ENCODE results near the gene FRMD4A. TPM values are rescaled to one million over a fixed set of nuclear protein-coding genes. Genes with fewer than 3 reads are reported as not detected.

The FRMD4A gene
- total and polyA plus RNA-seq, 2 of the 4 experiments (the other 2 are of a cell fraction), result 30.3 to 68.8 TPM

DNA sequence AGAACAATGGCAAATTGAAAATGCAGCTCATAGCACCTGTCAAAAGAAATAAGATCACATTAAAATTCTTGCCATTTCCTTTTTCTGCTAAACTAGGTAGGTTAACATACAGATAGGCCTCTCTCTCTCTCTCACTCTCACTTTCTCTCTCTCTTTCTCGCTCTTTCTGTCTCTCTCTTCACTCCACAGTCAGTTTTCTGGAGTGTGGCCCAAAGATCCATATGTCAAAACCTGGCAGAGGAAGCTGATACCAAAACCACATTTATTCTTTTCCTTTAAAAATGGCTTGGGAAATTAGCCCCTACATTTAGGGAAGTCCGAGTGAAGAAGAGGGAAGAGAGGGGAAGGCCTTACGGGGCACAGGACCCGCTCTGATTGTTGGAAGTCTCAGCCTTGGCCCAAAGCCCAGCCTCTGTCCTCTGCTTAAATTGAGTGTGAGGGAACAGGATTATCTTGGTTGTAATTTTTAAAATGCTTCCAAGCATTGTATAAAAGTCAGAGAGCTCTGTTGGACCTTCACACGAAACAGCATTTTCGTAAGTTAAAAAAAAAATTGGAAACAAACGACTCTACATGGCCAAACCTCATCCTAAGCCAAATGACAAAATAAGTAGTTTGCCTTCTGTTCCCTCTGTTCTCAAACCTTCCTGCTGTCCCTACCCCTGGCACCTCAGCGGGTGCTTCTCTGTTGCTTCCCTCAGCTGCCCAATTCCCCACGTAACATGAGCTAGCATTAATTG, 83.2 kb downstream of the FRMD4A start:
- no peak overlapping the region for H4K5ac ChIP-seq (ENCODE audit: low read depth, low read length)
- dilution Hi-C loops (cut with HindIII; ENCODE audit: low sequenced_read_pairs, unreplicated experiment) (no loop called here), in situ Hi-C loops (cut with MboI; ENCODE audit: low sequenced_read_pairs) (no loop called here)

More for the DNA sequence above, 83.2 kb downstream of the FRMD4A start:
- H3K4me3 ChIP-seq (ENCODE audit: insufficient read depth, low read depth, low read length), result no peak overlapping the region
- H3K56ac ChIP-seq (ENCODE audit: extremely low read depth, insufficient read depth, low read length), result no peak overlapping the region
- no peak overlapping the region for H2AFZ ChIP-seq (replicated peaks; ENCODE audit: low read length, poor library complexity)
- no peak for DNase-seq
- intact Hi-C loops (cut with micrococcal nuclease), result no loop called here
- no peak overlapping the region for H4K8ac ChIP-seq (ENCODE audit: low read depth in 2 of 2, low read length in 2 of 2)
- WGBS, 2 experiments (ENCODE audit: extremely low coverage in 2 of 2, insufficient read length in 1 of 2), result 60% methylated on average over 2 of the region's 9 CpGs; no CpG with 5 or more reads in 1 of the 2 experiments
- H3K14ac ChIP-seq (replicated peaks; ENCODE audit: low read depth, low read length), result no peak overlapping the region
- no peak overlapping the region for H3K9ac ChIP-seq (ENCODE audit: low read depth, low read length)
- H4K91ac ChIP-seq (ENCODE audit: insufficient read depth, low read depth, low read length), result no peak overlapping the region
- peaks cover 2% of the 10 kb centered on the region; the same call in 1 of the 2 replicates for H3K4me1 ChIP-seq (ENCODE audit: control insufficient read depth, insufficient read depth, low read length)
- H2BK20ac ChIP-seq (ENCODE audit: low read depth, low read length), result no peak overlapping the region
- POLR2A ChIA-PET (ENCODE audit: unreplicated experiment), result no interaction called here
- BruUV-seq (replicated peaks), result no TSS peak
- H2AK9ac ChIP-seq (replicated peaks; ENCODE audit: low read depth, low read length, poor library complexity), result no peak overlapping the region
- H2BK15ac ChIP-seq (ENCODE audit: low read depth, low read length), result no peak overlapping the region
- no peak for ATAC-seq (ENCODE audit: low read depth)
- H3K79me1 ChIP-seq (ENCODE audit: low read depth in 1 of 2, low read length in 2 of 2), result no peaks in the 10 kb centered on the region
- H4K20me1 ChIP-seq (ENCODE audit: insufficient read depth, low read length), result no peaks in the 10 kb centered on the region; the same call in 1 of the 2 replicates
- H3K4ac ChIP-seq (ENCODE audit: low read depth, low read length), result no peak overlapping the region
- TF ChIP-seq MAFK (IDR thresholded peaks at IDR 0.05; ENCODE audit: low read depth, low read length) (no peak), POLR2A (IDR thresholded peaks at IDR 0.05; ENCODE audit: low read depth, low read length) (no peak), SMC3 (IDR thresholded peaks at IDR 0.05; ENCODE audit: low read depth, low read length) (no peak), CEBPB (IDR thresholded peaks at IDR 0.05; ENCODE audit: low read depth, low read length) (no peak), MXI1 (IDR thresholded peaks at IDR 0.05; ENCODE audit: borderline replicate concordance, low read depth, low read length) (no peak), RCOR1 (IDR thresholded peaks at IDR 0.05; ENCODE audit: insufficient replicate concordance, low read length) (no peak), CHD1 (IDR thresholded peaks at IDR 0.05; ENCODE audit: low read depth, low read length) (no peak), NFE2L2 (IDR thresholded peaks at IDR 0.05; ENCODE audit: low read depth, low read length) (no peak), MAZ (IDR thresholded peaks at IDR 0.05; ENCODE audit: borderline replicate concordance, low read depth, low read length) (no peak), BHLHE40 (IDR thresholded peaks at IDR 0.05; ENCODE audit: low read depth, low read length) (no peak), FOS (IDR thresholded peaks at IDR 0.05; ENCODE audit: low read depth, low read length) (no peak), RFX5 (IDR thresholded peaks at IDR 0.05; ENCODE audit: low read depth, low read length) (no peak), RAD21 (IDR thresholded peaks at IDR 0.05; ENCODE audit: low read length) (no peak)
- TF ChIP-seq, protein P1, sequence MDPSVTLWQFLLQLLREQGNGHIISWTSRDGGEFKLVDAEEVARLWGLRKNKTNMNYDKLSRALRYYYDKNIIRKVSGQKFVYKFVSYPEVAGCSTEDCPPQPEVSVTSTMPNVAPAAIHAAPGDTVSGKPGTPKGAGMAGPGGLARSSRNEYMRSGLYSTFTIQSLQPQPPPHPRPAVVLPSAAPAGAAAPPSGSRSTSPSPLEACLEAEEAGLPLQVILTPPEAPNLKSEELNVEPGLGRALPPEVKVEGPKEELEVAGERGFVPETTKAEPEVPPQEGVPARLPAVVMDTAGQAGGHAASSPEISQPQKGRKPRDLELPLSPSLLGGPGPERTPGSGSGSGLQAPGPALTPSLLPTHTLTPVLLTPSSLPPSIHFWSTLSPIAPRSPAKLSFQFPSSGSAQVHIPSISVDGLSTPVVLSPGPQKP (IDR thresholded peaks at IDR 0.05; ENCODE audit: borderline replicate concordance, low read depth, low read length), result no peak
- TF ChIP-seq, protein P2, sequence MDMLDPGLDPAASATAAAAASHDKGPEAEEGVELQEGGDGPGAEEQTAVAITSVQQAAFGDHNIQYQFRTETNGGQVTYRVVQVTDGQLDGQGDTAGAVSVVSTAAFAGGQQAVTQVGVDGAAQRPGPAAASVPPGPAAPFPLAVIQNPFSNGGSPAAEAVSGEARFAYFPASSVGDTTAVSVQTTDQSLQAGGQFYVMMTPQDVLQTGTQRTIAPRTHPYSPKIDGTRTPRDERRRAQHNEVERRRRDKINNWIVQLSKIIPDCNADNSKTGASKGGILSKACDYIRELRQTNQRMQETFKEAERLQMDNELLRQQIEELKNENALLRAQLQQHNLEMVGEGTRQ (IDR thresholded peaks at IDR 0.05; ENCODE audit: low read depth, low read length), result no peak
- TF ChIP-seq, protein P3, sequence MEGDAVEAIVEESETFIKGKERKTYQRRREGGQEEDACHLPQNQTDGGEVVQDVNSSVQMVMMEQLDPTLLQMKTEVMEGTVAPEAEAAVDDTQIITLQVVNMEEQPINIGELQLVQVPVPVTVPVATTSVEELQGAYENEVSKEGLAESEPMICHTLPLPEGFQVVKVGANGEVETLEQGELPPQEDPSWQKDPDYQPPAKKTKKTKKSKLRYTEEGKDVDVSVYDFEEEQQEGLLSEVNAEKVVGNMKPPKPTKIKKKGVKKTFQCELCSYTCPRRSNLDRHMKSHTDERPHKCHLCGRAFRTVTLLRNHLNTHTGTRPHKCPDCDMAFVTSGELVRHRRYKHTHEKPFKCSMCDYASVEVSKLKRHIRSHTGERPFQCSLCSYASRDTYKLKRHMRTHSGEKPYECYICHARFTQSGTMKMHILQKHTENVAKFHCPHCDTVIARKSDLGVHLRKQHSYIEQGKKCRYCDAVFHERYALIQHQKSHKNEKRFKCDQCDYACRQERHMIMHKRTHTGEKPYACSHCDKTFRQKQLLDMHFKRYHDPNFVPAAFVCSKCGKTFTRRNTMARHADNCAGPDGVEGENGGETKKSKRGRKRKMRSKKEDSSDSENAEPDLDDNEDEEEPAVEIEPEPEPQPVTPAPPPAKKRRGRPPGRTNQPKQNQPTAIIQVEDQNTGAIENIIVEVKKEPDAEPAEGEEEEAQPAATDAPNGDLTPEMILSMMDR (conservative IDR thresholded peaks at IDR 0.05; ENCODE audit: low read depth, low read length), result no peak
- CTCF ChIA-PET, result no interaction called here
- no peak overlapping the region for H3K4me2 ChIP-seq (ENCODE audit: low read depth, low read length)
- H2BK120ac ChIP-seq (ENCODE audit: low read depth, low read length), result no peak overlapping the region
- H3K9me3 ChIP-seq (ENCODE audit: control insufficient read depth, insufficient read depth, low read length), result peaks cover 11% of the 10 kb centered on the region
- H3K27ac ChIP-seq (ENCODE audit: insufficient read depth, low read length), result no peak overlapping the region
- no peak overlapping the region for H2BK5ac ChIP-seq (ENCODE audit: low read depth, low read length, poor library complexity, severe bottlenecking)
- H3K18ac ChIP-seq (ENCODE audit: low read depth, low read length), result no peak overlapping the region
- peaks cover 12% of the 10 kb centered on the region for H3K27me3 ChIP-seq (ENCODE audit: control insufficient read depth, insufficient read depth, low read length)
- H3K9me1 ChIP-seq (ENCODE audit: insufficient read depth, low read length), result peaks cover 12% of the 10 kb centered on the region; the same call in 1 of the 2 replicates
- H2AK5ac ChIP-seq (ENCODE audit: low read depth, low read length), result no peak overlapping the region
- no peak overlapping the region for H3K23ac ChIP-seq (ENCODE audit: low read depth, low read length)
- no peaks in the 10 kb centered on the region for H3K36me3 ChIP-seq (ENCODE audit: control insufficient read depth, insufficient read depth, low read length)

Measured in IMR-90 (cell line).